Kidney epithelial cell (primary cell): ENCODE results near the gene DENND4B. TPM values are rescaled to one million over a fixed set of nuclear protein-coding genes. Genes with fewer than 3 reads are reported as not detected.

Experiments used
- DNase-seq: peaks from one replicate; pipeline ENCODE4 v3.0.0-alpha.2; 2010; ENCODE audit warnings: low read depth
- H3K27me3 ChIP-seq: 2 replicates; pipeline ENCODE4 v1.6.0; 2011; ENCODE audit warnings: low read length; ENCODE audit not compliant: control insufficient read depth, insufficient read depth
- H3K36me3 ChIP-seq: 2 replicates; pipeline ENCODE4 v1.5.1; 2011; ENCODE audit warnings: low read length; ENCODE audit not compliant: control insufficient read depth, insufficient read depth
- H3K4me3 ChIP-seq: 2 replicates; pipeline ENCODE4 v1.5.1; 2011; ENCODE audit warnings: low read depth, mild to moderate bottlenecking, control low read depth, low read length
- total RNA-seq: library from RNA; depleted of rRNA; stranded (reverse); fragments of >200 nt; gene quantifications from 2 replicates; pipeline ENCODE4 v1.2.3, GENCODE V29; 2015
- TF ChIP-seq, protein P1 (sequence below): IDR thresholded peaks from 2 replicates; pipeline ENCODE4 v1.5.1; 2011; ENCODE audit warnings: mild to moderate bottlenecking, moderate library complexity, low read length, control low read depth, inconsistent platforms; ENCODE audit not compliant: insufficient read depth, poor library complexity, severe bottlenecking

Gene DENND4B
- total RNA-seq, 1 donor from 2014 or later, result 25.1 TPM

DNA sequence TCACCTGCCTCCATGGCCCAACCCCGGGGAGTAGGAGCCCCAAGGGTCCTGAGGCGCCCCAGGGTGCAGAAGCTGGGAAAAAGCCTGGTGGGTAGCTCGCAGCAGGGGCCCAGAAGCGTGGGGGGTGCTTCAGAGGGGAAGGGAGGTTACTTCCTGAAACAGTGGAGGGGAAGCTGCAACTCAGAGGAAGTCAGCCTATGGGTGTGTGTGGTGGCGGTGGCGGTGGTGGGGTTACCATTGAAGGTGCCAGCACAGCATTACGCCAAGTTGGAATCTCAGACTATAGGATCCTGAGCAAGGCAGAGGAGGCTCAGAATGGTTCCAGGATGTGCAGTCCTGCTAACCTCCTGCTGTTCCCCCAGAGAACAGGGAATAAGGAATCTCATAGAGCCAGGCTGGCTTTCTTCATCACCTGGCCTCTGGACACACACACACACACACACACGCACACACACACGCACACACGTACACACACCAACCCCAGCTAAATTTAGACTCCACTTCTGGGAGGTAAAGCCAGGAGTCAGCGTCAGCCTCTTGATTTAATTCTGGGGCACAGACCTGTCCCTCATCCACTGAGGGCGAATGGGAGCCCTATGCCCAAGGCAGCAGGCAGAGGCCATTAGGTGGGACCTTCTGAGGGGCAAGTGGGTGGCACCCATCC, 1.3 kb downstream of the DENND4B start:
- DNase-seq, result no peak

GRCh38 chr1:153944827-153945117, 1.7 kb downstream of the DENND4B start:
- TF ChIP-seq, protein P1, sequence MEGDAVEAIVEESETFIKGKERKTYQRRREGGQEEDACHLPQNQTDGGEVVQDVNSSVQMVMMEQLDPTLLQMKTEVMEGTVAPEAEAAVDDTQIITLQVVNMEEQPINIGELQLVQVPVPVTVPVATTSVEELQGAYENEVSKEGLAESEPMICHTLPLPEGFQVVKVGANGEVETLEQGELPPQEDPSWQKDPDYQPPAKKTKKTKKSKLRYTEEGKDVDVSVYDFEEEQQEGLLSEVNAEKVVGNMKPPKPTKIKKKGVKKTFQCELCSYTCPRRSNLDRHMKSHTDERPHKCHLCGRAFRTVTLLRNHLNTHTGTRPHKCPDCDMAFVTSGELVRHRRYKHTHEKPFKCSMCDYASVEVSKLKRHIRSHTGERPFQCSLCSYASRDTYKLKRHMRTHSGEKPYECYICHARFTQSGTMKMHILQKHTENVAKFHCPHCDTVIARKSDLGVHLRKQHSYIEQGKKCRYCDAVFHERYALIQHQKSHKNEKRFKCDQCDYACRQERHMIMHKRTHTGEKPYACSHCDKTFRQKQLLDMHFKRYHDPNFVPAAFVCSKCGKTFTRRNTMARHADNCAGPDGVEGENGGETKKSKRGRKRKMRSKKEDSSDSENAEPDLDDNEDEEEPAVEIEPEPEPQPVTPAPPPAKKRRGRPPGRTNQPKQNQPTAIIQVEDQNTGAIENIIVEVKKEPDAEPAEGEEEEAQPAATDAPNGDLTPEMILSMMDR, result no peak
- Histone ChIP-seq H3K36me3 (peaks cover 3% of the 10 kb centered on the region), H3K4me3 (no peak overlapping the region), H3K27me3 (no peaks in the 10 kb centered on the region)
- no peak for DNase-seq

More for the DNA sequence above, 1.3 kb downstream of the DENND4B start:
- H3K27me3 ChIP-seq, result no peaks in the 10 kb centered on the region
- TF ChIP-seq, protein P1, result no peak
- H3K36me3 ChIP-seq, result peaks cover 3% of the 10 kb centered on the region
- peak overlapping the region; percentile 74 for H3K4me3 ChIP-seq

- TF ChIP-seq, protein P1, result no peak
- H3K4me3 ChIP-seq, result no peak overlapping the region
- peaks cover 3% of the 10 kb centered on the region for H3K36me3 ChIP-seq
- no peaks in the 10 kb centered on the region for H3K27me3 ChIP-seq
- DNase-seq, result no peak
Observed at GRCh38 chr1:153944005-153944826, 2.3 kb downstream of the DENND4B start.

GRCh38 chr1:153942766-153943549, 3.6 kb downstream of the DENND4B start:
- Histone ChIP-seq H3K4me3 (no peak overlapping the region), H3K36me3 (peaks cover 2% of the 10 kb centered on the region), H3K27me3 (no peaks in the 10 kb centered on the region)
- no peak for DNase-seq
- TF ChIP-seq, protein P1, result no peak

GRCh38 chr1:153941826-153942725, 4.4 kb downstream of the DENND4B start:
- Histone ChIP-seq H3K27me3 (no peaks in the 10 kb centered on the region), H3K4me3 (no peak overlapping the region), H3K36me3 (peaks cover 4% of the 10 kb centered on the region)
- DNase-seq, result no peak
- TF ChIP-seq, protein P1, result no peak
